Loucy (cell line): ENCODE results near the gene CENPP.

Experiments
- H2AFZ ChIP-seq: fragments of 200-600 bp; sonication (generic); 2 replicates; pipeline ENCODE4 v1.6.0; 2016; ENCODE audit warnings: antibody characterized with exemption, mild to moderate bottlenecking, low read length, moderate library complexity
- H3F3A ChIP-seq: fragments of 200-600 bp; 2 replicates; pipeline ENCODE4 v1.6.0; 2016; ENCODE audit warnings: antibody characterized with exemption, low read depth, mild to moderate bottlenecking
- H3K27me3 ChIP-seq: fragments of 200-600 bp; sonication (generic); 2 replicates; pipeline ENCODE4 v1.6.1; 2014; ENCODE audit warnings: low read length, mild to moderate bottlenecking; ENCODE audit not compliant: insufficient read depth, poor library complexity, severe bottlenecking
- H3K36me3 ChIP-seq: fragments of 200-600 bp; sonication (generic); 2 replicates; pipeline ENCODE4 v1.6.1; 2016; ENCODE audit warnings: low read length; ENCODE audit not compliant: insufficient read depth
- H3K4me1 ChIP-seq: fragments of 200-600 bp; sonication (generic); 2 replicates; pipeline ENCODE4 v1.5.1; 2014; ENCODE audit warnings: low read length, mild to moderate bottlenecking; ENCODE audit not compliant: insufficient read depth, poor library complexity, severe bottlenecking
- H3K4me2 ChIP-seq: fragments of 200-600 bp; sonication (generic); 2 replicates; pipeline ENCODE4 v1.6.0; 2014; ENCODE audit warnings: antibody characterized with exemption, low read length, low read depth, mild to moderate bottlenecking; ENCODE audit not compliant: poor library complexity, severe bottlenecking
- H3K4me3 ChIP-seq: fragments of 200-600 bp; sonication (generic); 2 replicates; pipeline ENCODE4 v1.5.1; 2014; ENCODE audit warnings: low read length, mild to moderate bottlenecking, mixed read lengths; ENCODE audit not compliant: poor library complexity, severe bottlenecking
- H3K79me2 ChIP-seq: fragments of 200-600 bp; sonication (generic); 2 replicates; pipeline ENCODE4 v1.6.1; 2014; ENCODE audit warnings: low read length; ENCODE audit not compliant: insufficient read depth
- H3K9ac ChIP-seq: fragments of 200-600 bp; sonication (generic); 2 replicates; pipeline ENCODE4 v1.6.0; 2014; ENCODE audit warnings: mild to moderate bottlenecking, low read depth, low read length, moderate library complexity; ENCODE audit not compliant: poor library complexity, severe bottlenecking
- H3K9me2 ChIP-seq: fragments of 200-600 bp; sonication (generic); replicated peaks from 2 replicates; pipeline ENCODE4 v1.6.1; 2016; ENCODE audit warnings: low read depth, low read length, mixed read lengths
- H3K9me3 ChIP-seq: fragments of 200-600 bp; sonication (generic); 2 replicates; pipeline ENCODE4 v1.6.1; 2014; ENCODE audit warnings: mild to moderate bottlenecking, antibody characterized with exemption, low read length, low read depth; ENCODE audit not compliant: insufficient read depth
- H4K20me1 ChIP-seq: fragments of 200-600 bp; sonication (generic); 2 replicates; pipeline ENCODE4 v1.6.0; 2014; ENCODE audit warnings: antibody characterized with exemption, low read length, mild to moderate bottlenecking; ENCODE audit not compliant: insufficient read depth, poor library complexity, severe bottlenecking
- CTCF ChIP-seq: fragments of 200-600 bp; sonication (generic); conservative IDR thresholded peaks from 2 replicates; pipeline ENCODE4 v1.5.1; 2014; ENCODE audit warnings: mild to moderate bottlenecking, antibody characterized with exemption, low read length
- EZH2phosphoT487 ChIP-seq: fragments of 200-600 bp; IDR thresholded peaks from 2 replicates; pipeline ENCODE4 v1.6.1; 2018; ENCODE audit warnings: antibody characterized with exemption, mild to moderate bottlenecking, moderate library complexity, borderline replicate concordance

The CENPP gene

DNA sequence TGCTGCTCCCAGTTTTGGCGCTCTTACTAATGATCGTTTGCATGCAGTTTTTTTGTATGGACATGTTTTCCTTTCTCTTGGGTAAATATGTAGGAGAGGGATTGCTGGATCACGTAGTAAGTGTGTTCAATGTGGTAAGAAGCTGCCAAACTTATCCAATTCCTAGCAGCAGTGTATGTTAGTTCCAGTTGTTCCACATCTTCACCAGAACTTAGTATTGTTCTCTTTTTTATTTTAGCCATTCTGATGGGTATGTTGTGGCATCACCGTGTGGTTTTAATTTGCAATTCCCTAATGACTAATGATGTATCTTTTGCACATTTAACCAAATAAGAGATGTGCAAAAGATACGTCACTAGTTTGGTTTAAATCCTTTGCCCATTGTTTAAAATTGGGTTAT is 278.2 kb downstream of the CENPP start:
- Histone ChIP-seq H3K27me3 (no peaks in the 10 kb centered on the region), H3F3A (no peaks in the 10 kb centered on the region), H3K79me2 (no peaks in the 10 kb centered on the region), H3K9ac (no peak overlapping the region), H2AFZ (no peak overlapping the region), H3K9me2 (no peaks in the 10 kb centered on the region), H3K4me2 (no peak overlapping the region), H3K36me3 (no peaks in the 10 kb centered on the region), H3K4me3 (no peak overlapping the region), H3K9me3 (0 out of 2 replicates have a peak, but pooled peaks cover 6% of the 10 kb centered on the region), H4K20me1 (no peaks in the 10 kb centered on the region), H3K4me1 (peaks cover 3% of the 10 kb centered on the region)
- TF ChIP-seq EZH2phosphoT487 = no peak

DNA sequence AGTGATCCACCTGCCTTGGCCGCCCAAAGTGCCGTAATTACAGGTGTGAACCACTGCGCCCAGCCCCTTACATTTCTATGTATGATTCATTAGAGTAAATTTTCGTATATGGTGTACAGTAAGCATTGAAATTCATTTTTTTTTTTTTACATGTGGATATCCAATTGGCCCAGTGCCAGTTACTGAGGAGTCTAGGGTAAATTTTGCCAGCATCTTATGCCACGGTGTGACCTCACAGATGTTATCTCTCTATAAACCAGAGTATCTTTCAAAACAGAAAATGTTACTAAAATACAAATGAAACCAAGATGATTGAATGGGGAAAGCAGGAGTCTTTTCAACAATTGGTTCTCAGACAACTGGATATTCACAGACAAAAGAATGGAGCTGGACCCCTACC is 279.5 kb downstream of the CENPP start:
- no peak overlapping the region for H3K4me2 ChIP-seq
- TF ChIP-seq CTCF (no peak), EZH2phosphoT487 (no peak)

DNA sequence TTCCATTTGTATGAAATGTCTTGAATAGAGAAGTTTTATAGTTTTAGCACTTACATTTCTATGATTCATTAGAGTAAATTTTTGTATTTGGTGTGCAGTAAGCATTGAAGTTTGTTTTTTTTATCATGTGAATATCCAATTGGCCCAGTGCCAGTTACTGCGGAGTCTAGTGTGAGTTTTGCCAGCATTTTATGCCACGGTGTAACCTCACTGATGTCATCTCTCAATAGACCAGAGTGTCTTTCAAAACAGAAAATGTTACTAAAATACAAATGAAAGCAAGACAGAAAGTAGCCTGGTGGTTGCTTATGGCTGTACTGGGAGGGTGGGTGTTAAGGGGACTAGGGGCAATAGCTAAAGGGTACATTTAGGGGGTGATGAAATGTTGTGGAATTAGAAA is 281.3 kb downstream of the CENPP start:
- H3K4me2 ChIP-seq = no peak overlapping the region

More for the DNA sequence above, 279.5 kb downstream of the CENPP start:
- Histone ChIP-seq H3F3A (no peaks in the 10 kb centered on the region), H3K9me3 (0 out of 2 replicates have a peak, but pooled peaks cover 6% of the 10 kb centered on the region), H3K4me3 (no peak overlapping the region), H3K36me3 (no peaks in the 10 kb centered on the region), H3K27me3 (no peaks in the 10 kb centered on the region), H3K9me2 (no peaks in the 10 kb centered on the region), H3K9ac (no peak overlapping the region), H3K4me1 (peaks cover 3% of the 10 kb centered on the region), H4K20me1 (no peaks in the 10 kb centered on the region), H3K79me2 (no peaks in the 10 kb centered on the region), H2AFZ (no peak overlapping the region)

More for the DNA sequence above, 281.3 kb downstream of the CENPP start:
- TF ChIP-seq EZH2phosphoT487 (no peak), CTCF (no peak)
- H3K4me3 ChIP-seq = no peak overlapping the region
- no peak overlapping the region for H3K9ac ChIP-seq
- H3F3A ChIP-seq = no peaks in the 10 kb centered on the region
- H3K4me1 ChIP-seq = peaks cover 3% of the 10 kb centered on the region
- H2AFZ ChIP-seq = no peak overlapping the region
- peaks cover 8% of the 10 kb centered on the region; the same call in 1 of the 2 replicates for H3K36me3 ChIP-seq
- no peaks in the 10 kb centered on the region for H4K20me1 ChIP-seq
- H3K9me3 ChIP-seq = 0 out of 2 replicates have a peak, but pooled peaks cover 6% of the 10 kb centered on the region
- no peaks in the 10 kb centered on the region for H3K9me2 ChIP-seq
- no peaks in the 10 kb centered on the region for H3K27me3 ChIP-seq
- no peaks in the 10 kb centered on the region for H3K79me2 ChIP-seq
